Measurements from ENCODE around the gene AATK.

The AATK gene

DNA sequence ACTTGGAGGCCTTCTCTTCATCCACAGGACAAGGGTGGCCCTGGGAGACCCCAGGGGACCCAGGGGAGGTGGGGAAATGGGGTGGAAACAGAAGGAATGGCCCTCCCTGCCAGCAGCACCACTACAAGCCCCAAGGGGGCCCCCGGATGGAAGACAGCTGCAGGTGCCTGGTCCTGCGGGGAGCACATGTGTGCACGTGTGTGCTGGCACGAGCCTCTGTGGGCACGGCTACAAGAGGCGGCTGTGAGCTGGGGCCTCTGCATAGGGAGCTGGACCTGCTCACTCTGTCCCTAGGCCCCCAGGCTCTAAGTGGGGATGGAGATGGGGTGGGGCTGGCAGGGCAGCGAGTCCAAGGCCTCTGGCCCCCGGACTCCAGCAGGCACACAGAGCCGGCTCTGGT is 13.2 kb upstream of the AATK start:
- no peak for ATAC-seq
- TF ChIP-seq TCF4 (CRISPR knock-in tag; IDR thresholded peaks at IDR 0.05; ENCODE audit: borderline replicate concordance): no peak
- TF ChIP-seq, protein P1, sequence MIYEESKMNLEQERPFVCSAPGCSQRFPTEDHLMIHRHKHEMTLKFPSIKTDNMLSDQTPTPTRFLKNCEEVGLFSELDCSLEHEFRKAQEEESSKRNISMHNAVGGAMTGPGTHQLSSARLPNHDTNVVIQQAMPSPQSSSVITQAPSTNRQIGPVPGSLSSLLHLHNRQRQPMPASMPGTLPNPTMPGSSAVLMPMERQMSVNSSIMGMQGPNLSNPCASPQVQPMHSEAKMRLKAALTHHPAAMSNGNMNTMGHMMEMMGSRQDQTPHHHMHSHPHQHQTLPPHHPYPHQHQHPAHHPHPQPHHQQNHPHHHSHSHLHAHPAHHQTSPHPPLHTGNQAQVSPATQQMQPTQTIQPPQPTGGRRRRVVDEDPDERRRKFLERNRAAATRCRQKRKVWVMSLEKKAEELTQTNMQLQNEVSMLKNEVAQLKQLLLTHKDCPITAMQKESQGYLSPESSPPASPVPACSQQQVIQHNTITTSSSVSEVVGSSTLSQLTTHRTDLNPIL (CRISPR knock-in tag; IDR thresholded peaks at IDR 0.05; ENCODE audit: low read depth): no peak
- no peak for TF ChIP-seq SNAI2 (CRISPR knock-in tag; IDR thresholded peaks at IDR 0.05)
- no peak for TF ChIP-seq CSDC2 (CRISPR knock-in tag; IDR thresholded peaks at IDR 0.05)
- TF ChIP-seq, protein P2, sequence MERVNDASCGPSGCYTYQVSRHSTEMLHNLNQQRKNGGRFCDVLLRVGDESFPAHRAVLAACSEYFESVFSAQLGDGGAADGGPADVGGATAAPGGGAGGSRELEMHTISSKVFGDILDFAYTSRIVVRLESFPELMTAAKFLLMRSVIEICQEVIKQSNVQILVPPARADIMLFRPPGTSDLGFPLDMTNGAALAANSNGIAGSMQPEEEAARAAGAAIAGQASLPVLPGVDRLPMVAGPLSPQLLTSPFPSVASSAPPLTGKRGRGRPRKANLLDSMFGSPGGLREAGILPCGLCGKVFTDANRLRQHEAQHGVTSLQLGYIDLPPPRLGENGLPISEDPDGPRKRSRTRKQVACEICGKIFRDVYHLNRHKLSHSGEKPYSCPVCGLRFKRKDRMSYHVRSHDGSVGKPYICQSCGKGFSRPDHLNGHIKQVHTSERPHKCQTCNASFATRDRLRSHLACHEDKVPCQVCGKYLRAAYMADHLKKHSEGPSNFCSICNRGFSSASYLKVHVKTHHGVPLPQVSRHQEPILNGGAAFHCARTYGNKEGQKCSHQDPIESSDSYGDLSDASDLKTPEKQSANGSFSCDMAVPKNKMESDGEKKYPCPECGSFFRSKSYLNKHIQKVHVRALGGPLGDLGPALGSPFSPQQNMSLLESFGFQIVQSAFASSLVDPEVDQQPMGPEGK (CRISPR knock-in tag; IDR thresholded peaks at IDR 0.05; ENCODE audit: borderline replicate concordance): no peak
- no peak for TF ChIP-seq ZNF565 (CRISPR knock-in tag; conservative IDR thresholded peaks at IDR 0.05; ENCODE audit: low read depth)
- no peak for TF ChIP-seq ESRRG (CRISPR knock-in tag; IDR thresholded peaks at IDR 0.05)
- TF ChIP-seq BACH2 (CRISPR knock-in tag; IDR thresholded peaks at IDR 0.05; ENCODE audit: borderline replicate concordance): no peak
- TF ChIP-seq ZC3H10 (CRISPR knock-in tag; IDR thresholded peaks at IDR 0.05): no peak
- no peak for TF ChIP-seq TOX (CRISPR knock-in tag; IDR thresholded peaks at IDR 0.05; ENCODE audit: borderline replicate concordance)
- no peak for TF ChIP-seq OSR1 (CRISPR knock-in tag; IDR thresholded peaks at IDR 0.05)
- TF ChIP-seq, protein P3, sequence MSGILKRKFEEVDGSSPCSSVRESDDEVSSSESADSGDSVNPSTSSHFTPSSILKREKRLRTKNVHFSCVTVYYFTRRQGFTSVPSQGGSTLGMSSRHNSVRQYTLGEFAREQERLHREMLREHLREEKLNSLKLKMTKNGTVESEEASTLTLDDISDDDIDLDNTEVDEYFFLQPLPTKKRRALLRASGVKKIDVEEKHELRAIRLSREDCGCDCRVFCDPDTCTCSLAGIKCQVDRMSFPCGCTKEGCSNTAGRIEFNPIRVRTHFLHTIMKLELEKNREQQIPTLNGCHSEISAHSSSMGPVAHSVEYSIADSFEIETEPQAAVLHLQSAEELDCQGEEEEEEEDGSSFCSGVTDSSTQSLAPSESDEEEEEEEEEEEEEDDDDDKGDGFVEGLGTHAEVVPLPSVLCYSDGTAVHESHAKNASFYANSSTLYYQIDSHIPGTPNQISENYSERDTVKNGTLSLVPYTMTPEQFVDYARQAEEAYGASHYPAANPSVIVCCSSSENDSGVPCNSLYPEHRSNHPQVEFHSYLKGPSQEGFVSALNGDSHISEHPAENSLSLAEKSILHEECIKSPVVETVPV (CRISPR knock-in tag; IDR thresholded peaks at IDR 0.05): no peak
- no peak for TF ChIP-seq ZNF70 (CRISPR knock-in tag; IDR thresholded peaks at IDR 0.05)
- no peak for TF ChIP-seq ZFP30 (CRISPR knock-in tag; IDR thresholded peaks at IDR 0.05)
- TF ChIP-seq ZNF8 (CRISPR knock-in tag; IDR thresholded peaks at IDR 0.05): no peak
- TF ChIP-seq, protein P4, sequence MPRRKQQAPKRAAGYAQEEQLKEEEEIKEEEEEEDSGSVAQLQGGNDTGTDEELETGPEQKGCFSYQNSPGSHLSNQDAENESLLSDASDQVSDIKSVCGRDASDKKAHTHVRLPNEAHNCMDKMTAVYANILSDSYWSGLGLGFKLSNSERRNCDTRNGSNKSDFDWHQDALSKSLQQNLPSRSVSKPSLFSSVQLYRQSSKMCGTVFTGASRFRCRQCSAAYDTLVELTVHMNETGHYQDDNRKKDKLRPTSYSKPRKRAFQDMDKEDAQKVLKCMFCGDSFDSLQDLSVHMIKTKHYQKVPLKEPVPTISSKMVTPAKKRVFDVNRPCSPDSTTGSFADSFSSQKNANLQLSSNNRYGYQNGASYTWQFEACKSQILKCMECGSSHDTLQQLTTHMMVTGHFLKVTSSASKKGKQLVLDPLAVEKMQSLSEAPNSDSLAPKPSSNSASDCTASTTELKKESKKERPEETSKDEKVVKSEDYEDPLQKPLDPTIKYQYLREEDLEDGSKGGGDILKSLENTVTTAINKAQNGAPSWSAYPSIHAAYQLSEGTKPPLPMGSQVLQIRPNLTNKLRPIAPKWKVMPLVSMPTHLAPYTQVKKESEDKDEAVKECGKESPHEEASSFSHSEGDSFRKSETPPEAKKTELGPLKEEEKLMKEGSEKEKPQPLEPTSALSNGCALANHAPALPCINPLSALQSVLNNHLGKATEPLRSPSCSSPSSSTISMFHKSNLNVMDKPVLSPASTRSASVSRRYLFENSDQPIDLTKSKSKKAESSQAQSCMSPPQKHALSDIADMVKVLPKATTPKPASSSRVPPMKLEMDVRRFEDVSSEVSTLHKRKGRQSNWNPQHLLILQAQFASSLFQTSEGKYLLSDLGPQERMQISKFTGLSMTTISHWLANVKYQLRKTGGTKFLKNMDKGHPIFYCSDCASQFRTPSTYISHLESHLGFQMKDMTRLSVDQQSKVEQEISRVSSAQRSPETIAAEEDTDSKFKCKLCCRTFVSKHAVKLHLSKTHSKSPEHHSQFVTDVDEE (CRISPR knock-in tag; IDR thresholded peaks at IDR 0.05): no peak

DNA sequence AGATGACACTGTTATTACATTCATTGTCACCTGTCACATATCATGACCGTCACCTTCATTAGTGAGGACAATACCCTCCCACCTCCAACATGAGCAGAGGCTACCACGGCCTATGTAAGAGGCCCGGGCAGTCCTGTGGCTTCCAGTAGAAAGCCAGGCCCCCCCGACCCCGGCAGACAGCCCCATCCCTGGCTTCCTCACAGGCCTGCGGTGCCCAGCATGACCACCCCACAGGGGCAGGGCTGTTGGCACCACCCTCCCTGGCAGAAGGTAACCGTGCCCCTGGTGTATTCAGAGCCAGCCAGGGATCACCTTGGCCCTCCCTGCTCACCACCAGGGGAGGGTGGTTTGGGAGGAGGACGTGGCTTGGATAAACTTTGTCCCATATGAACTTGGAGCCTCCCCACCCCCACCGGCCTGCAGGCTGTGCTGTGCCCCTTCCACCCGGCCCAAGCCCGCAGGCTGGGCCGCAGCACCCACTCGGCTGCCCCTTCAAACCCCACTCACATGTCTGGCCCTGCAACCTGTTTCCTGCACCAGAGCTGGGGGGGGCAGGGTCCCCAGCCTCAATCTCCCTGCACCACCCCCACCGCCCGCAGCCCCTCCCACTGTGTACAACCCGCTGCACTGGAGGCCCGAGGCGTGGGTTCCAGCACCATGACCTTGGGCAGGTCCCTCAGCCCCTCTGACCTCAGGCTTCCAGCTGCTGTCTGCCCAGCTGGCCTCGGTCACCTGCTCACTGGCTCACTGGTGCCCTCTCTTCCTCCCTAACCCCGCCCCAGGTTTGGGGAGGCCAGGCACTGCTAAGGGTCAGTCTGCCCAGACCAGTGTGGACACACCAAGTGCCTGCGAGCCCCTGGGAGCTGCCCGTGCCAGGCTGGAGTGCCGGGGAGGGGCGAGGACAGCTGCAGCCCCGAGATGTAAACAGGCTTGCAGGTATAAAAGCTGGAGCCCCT is 12.4 kb upstream of the AATK start:
- no peak for TF ChIP-seq TOX (CRISPR knock-in tag; IDR thresholded peaks at IDR 0.05; ENCODE audit: borderline replicate concordance)
- TF ChIP-seq, protein P2 (CRISPR knock-in tag; IDR thresholded peaks at IDR 0.05; ENCODE audit: borderline replicate concordance): no peak
- TF ChIP-seq, protein P5, sequence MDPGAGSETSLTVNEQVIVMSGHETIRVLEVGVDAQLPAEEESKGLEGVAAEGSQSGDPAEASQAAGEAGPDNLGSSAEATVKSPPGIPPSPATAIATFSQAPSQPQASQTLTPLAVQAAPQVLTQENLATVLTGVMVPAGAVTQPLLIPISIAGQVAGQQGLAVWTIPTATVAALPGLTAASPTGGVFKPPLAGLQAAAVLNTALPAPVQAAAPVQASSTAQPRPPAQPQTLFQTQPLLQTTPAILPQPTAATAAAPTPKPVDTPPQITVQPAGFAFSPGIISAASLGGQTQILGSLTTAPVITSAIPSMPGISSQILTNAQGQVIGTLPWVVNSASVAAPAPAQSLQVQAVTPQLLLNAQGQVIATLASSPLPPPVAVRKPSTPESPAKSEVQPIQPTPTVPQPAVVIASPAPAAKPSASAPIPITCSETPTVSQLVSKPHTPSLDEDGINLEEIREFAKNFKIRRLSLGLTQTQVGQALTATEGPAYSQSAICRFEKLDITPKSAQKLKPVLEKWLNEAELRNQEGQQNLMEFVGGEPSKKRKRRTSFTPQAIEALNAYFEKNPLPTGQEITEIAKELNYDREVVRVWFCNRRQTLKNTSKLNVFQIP (CRISPR knock-in tag; IDR thresholded peaks at IDR 0.05; ENCODE audit: borderline replicate concordance, low read depth): no peak
- no peak for TF ChIP-seq BACH2 (CRISPR knock-in tag; IDR thresholded peaks at IDR 0.05; ENCODE audit: borderline replicate concordance)
- TF ChIP-seq, protein P3 (CRISPR knock-in tag; IDR thresholded peaks at IDR 0.05): no peak
- no peak for TF ChIP-seq ZNF8 (CRISPR knock-in tag; IDR thresholded peaks at IDR 0.05)
- no peak for TF ChIP-seq ZNF70 (CRISPR knock-in tag; IDR thresholded peaks at IDR 0.05)
- TF ChIP-seq TCF4 (CRISPR knock-in tag; IDR thresholded peaks at IDR 0.05; ENCODE audit: borderline replicate concordance): no peak
- TF ChIP-seq ISL1 (CRISPR knock-in tag; IDR thresholded peaks at IDR 0.05): no peak
- no peak for TF ChIP-seq ESRRG (CRISPR knock-in tag; IDR thresholded peaks at IDR 0.05)
- TF ChIP-seq CSDC2 (CRISPR knock-in tag; IDR thresholded peaks at IDR 0.05): no peak
- TF ChIP-seq ZFP30 (CRISPR knock-in tag; IDR thresholded peaks at IDR 0.05): no peak
- TF ChIP-seq ZC3H10 (CRISPR knock-in tag; IDR thresholded peaks at IDR 0.05): no peak
- no peak for TF ChIP-seq ZFP3 (CRISPR knock-in tag; IDR thresholded peaks at IDR 0.05)
- no peak for ATAC-seq

All from SK-N-SH treated with all-trans-retinoic acid at 6 μM for 48 hours (cell line).